BJ (cell line): Measurements from ENCODE around the gene APBA2. TPM values are rescaled to one million over a fixed set of nuclear protein-coding genes. Genes with fewer than 3 reads are reported as not detected.

ENCODE experiments used
- CTCF ChIA-PET: fragments of 350-600 bp; formaldehyde crosslinking; extraction: SDS; loops from one replicate; lab custom pipeline; 2021; ENCODE audit warnings: antibody characterized with exemption, inconsistent platforms; lab: Yijun Ruan, JAX
- POLR2A ChIA-PET: fragments of 300-600 bp; sonication (Branson Sonifier 250); formaldehyde crosslinking; extraction: SDS; loops from one replicate; lab custom pipeline; 2021; ENCODE audit warnings: antibody characterized with exemption; lab: Charles Lee
- DNase-seq: peaks from one replicate; pipeline ENCODE4 v3.0.0-alpha.2; 2011; ENCODE audit warnings: low read depth
- H3K27me3 ChIP-seq: 2 replicates; pipeline ENCODE4 v1.6.0; 2011; ENCODE audit warnings: low read length; ENCODE audit not compliant: control insufficient read depth, insufficient read depth
- H3K36me3 ChIP-seq: 2 replicates; pipeline ENCODE4 v1.5.1; 2011; ENCODE audit warnings: low read length; ENCODE audit not compliant: control insufficient read depth, insufficient read depth
- H3K4me3 ChIP-seq: 2 replicates; pipeline ENCODE4 v1.5.1; 2011; ENCODE audit warnings: low read depth, mild to moderate bottlenecking, control low read depth, low read length
- polyA plus RNA-seq: library from polyadenylated mRNA; depleted of rRNA; stranded (reverse); fragments of >200 nt; gene quantifications from 2 replicates; pipeline ENCODE4 v1.2.3, GENCODE V29; 2011
- TF ChIP-seq, protein P1 (sequence below): IDR thresholded peaks from 2 replicates; pipeline ENCODE4 v1.5.1; 2011; ENCODE audit warnings: low read depth, mild to moderate bottlenecking, control low read depth, inconsistent platforms, low read length, moderate library complexity; ENCODE audit not compliant: insufficient read depth

Gene APBA2
- polyA plus RNA-seq, 1 experiment, result 15.1 TPM

DNA sequence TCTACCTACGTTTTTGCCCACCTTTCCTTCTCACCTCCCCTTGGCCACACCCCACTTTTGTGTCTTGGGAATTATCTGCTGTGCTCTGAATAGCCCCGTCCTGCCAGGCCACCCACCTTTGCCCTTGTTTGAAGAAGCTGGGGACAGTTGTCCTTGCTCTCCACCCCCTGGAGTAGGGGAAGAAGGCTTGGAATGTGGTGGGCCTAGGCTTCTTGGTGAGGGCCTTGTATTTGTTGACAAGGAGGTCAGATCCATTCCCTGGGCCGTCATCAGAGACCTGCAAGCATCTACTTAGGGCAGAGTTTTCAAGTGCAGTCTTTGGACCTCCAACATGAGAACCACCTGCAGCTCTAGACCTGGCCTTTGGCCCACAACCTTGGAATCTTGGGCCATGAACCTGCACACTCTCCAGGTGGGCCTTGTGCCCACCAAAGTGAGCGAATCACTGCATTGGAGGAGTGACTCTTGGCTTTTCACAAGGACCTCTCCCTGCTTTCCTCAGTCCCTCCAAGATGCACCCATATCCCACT, 160.6 kb downstream of the APBA2 start:
- TF ChIP-seq, protein P1, sequence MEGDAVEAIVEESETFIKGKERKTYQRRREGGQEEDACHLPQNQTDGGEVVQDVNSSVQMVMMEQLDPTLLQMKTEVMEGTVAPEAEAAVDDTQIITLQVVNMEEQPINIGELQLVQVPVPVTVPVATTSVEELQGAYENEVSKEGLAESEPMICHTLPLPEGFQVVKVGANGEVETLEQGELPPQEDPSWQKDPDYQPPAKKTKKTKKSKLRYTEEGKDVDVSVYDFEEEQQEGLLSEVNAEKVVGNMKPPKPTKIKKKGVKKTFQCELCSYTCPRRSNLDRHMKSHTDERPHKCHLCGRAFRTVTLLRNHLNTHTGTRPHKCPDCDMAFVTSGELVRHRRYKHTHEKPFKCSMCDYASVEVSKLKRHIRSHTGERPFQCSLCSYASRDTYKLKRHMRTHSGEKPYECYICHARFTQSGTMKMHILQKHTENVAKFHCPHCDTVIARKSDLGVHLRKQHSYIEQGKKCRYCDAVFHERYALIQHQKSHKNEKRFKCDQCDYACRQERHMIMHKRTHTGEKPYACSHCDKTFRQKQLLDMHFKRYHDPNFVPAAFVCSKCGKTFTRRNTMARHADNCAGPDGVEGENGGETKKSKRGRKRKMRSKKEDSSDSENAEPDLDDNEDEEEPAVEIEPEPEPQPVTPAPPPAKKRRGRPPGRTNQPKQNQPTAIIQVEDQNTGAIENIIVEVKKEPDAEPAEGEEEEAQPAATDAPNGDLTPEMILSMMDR, result no peak
- CTCF ChIA-PET, result interaction anchor here (1.1 kb wide), 1 partner anchor 56 kb away, joined by 3 read pairs; no protein-coding TSS in a partner anchor
- DNase-seq, result no peak

DNA sequence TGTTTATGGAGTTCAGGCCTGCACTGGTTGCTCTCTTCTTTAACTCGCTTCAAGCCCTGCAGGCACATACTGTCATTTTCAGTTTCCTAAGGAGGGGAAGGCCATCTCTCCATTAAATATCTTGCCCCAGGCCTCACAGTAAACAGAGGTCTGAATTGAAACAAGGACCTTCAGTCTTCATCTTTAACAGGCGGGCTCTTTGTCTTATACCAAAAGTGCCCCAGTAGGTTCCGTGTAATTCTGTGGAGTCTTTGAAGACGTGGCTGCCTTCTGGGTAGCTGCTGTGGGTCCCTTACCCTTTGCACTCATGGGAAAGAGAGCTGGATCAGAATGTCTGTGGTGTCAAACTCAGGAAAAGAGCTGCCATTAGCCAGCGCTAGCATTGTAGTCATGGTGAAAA, 161.2 kb downstream of the APBA2 start:
- ChIA-PET CTCF (no interaction called here), POLR2A (no interaction called here)

More for the DNA sequence above, 160.6 kb downstream of the APBA2 start:
- Histone ChIP-seq H3K27me3 (no peaks in the 10 kb centered on the region), H3K36me3 (no peaks in the 10 kb centered on the region), H3K4me3 (no peak overlapping the region)
- POLR2A ChIA-PET, result no interaction called here

DNA sequence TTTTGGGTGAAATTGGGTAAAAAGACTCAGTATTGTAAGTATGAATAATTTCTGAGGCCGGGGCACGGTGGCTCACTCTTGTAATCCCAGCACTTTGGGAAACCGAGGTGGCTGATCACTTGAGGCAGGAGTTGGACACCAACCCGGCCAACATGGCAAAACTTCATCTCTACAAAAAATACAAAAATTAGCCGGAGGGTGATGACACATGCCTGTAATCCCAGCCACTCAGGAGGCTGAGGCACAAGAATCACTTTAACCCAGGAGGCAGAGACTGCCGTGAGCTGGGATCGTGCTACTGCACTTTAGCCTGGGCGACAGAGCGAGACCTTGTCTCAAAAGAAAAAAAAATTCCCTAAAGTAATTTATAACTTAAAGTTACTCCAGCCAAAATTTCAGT, 162.2 kb downstream of the APBA2 start:
- DNase-seq, result no peak
- CTCF ChIA-PET, result no interaction called here
- no peak overlapping the region for H3K4me3 ChIP-seq
- POLR2A ChIA-PET, result no interaction called here
- TF ChIP-seq, protein P1, result no peak
- no peaks in the 10 kb centered on the region for H3K27me3 ChIP-seq
- H3K36me3 ChIP-seq, result no peaks in the 10 kb centered on the region

More for the DNA sequence above, 161.2 kb downstream of the APBA2 start:
- Histone ChIP-seq H3K27me3 (no peaks in the 10 kb centered on the region), H3K36me3 (no peaks in the 10 kb centered on the region), H3K4me3 (no peak overlapping the region)
- DNase-seq, result no peak
- TF ChIP-seq, protein P1, result no peak

DNA sequence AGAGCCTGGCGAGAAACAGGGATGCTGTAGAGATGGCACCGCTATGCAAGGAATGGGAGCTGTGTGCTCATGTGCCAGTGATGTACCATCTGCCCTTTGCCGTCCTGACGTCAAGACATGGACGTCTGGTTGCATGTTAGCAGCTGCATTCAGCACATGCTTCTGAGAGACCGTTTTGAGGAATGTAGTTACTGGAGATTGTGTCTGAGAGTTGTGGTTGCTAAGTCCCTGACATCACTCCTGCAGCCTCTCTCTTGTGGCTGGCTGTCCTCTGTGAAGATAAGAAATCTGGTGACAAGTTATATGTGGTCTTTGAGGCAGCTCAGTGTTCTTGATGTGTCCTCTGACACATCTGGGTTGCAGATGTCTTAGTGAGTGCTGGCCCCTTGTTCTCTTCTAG, 165.1 kb downstream of the APBA2 start:
- CTCF ChIA-PET, result interaction anchor here (1.0 to 1.1 kb wide), 2 partner anchors 53 to 74 kb away, joined by 3 read pairs; no protein-coding TSS in a partner anchor
- no peak overlapping the region for H3K4me3 ChIP-seq
- no peaks in the 10 kb centered on the region for H3K27me3 ChIP-seq
- H3K36me3 ChIP-seq, result no peaks in the 10 kb centered on the region
- DNase-seq, result peak; percentile 19
- TF ChIP-seq, protein P1, result no peak
- POLR2A ChIA-PET, result interaction anchor here (0.6 kb wide), 1 partner anchor 305 kb away, joined by 5 read pairs; no protein-coding TSS in a partner anchor

DNA sequence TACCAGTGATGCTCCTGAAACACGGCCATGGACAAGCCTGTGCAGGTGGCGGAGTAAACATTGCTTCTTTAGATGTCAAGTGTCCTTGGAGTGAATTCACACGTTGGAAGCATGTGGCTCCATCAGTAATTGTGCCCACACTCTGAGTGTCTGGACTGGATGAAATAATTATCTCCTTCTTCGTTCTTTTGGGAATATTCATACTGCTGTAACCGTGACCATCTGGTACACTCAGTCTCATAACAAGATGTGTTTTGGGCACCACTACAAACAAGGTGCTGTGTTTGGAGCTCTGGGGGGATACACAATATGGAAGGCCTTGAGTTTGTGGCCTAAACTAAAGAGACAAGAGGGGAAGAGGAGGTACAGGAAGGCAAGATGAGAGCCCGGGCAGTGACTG, 165.6 kb downstream of the APBA2 start:
- Histone ChIP-seq H3K36me3 (no peaks in the 10 kb centered on the region), H3K4me3 (no peak overlapping the region), H3K27me3 (no peaks in the 10 kb centered on the region)
- TF ChIP-seq, protein P1, result no peak
- ChIA-PET POLR2A (no interaction called here), CTCF (interaction anchor here (0.6 to 1.1 kb wide), 2 partner anchors 67 to 74 kb away, joined by 3 read pairs; no protein-coding TSS in a partner anchor)
- no peak for DNase-seq
